WTC11 (cell line): ENCODE results near the gene XIRP2. TPM values are rescaled to one million over a fixed set of nuclear protein-coding genes. Genes with fewer than 3 reads are reported as not detected.

Experiments
- ATAC-seq: fragments of 200-7000 bp; cut with Tn5 transposase; 2 replicates; pipeline ENCODE4 v1.10.0; 2021; ENCODE audit warnings: mild to moderate bottlenecking, moderate library complexity
- CTCF ChIA-PET: fragments of 300-600 bp; sonication (Branson Sonifier 250); formaldehyde crosslinking; loops from one replicate; lab custom pipeline; 2021; ENCODE audit warnings: antibody characterized with exemption; lab: Charles Lee
- POLR2A ChIA-PET: fragments of 350-600 bp; sonication (Branson Sonifier 250); formaldehyde crosslinking; loops from one replicate; lab custom pipeline; 2021; ENCODE audit warnings: antibody characterized with exemption; lab: Charles Lee
- DNase-seq: peaks from one replicate; pipeline ENCODE4 v3.0.0; 2021; ENCODE audit warnings: low spot score
- H3K27ac Mint-ChIP-seq: 2 replicates; pipeline ENCODE4 v1.8.0; 2021; ENCODE audit warnings: mixed read lengths
- H3K27me3 Mint-ChIP-seq: 2 replicates; pipeline ENCODE4 v1.8.0; 2021; ENCODE audit warnings: low read depth, mild to moderate bottlenecking, moderate library complexity, mixed read lengths
- H3K36me3 Mint-ChIP-seq: 2 replicates; pipeline ENCODE4 v1.8.0; 2021; ENCODE audit warnings: mixed read lengths
- H3K4me1 Mint-ChIP-seq: 2 replicates; pipeline ENCODE4 v1.8.0; 2022; ENCODE audit warnings: mixed read lengths
- H3K4me3 Mint-ChIP-seq: 2 replicates; pipeline ENCODE4 v1.8.0; 2021; ENCODE audit warnings: mild to moderate bottlenecking, moderate library complexity, mixed read lengths
- H3K9me3 Mint-ChIP-seq: 2 replicates; pipeline ENCODE4 v1.8.0; 2021; ENCODE audit warnings: mixed read lengths
- AFF4 ChIP-seq: sonication (generic); formaldehyde crosslinking; IDR thresholded peaks from 2 replicates; pipeline ENCODE4 v1.8.1; 2023; ENCODE audit warnings: mild to moderate bottlenecking, missing genetic modification reagents, borderline replicate concordance
- ATF1 ChIP-seq: sonication (generic); formaldehyde crosslinking; IDR thresholded peaks from 2 replicates; pipeline ENCODE4 v1.8.1; 2023; ENCODE audit warnings: mild to moderate bottlenecking, moderate library complexity, missing genetic modification reagents
- CTCF ChIP-seq: fragments of 200-600 bp; IDR thresholded peaks from 2 replicates; pipeline ENCODE4 v1.8.0; 2022; ENCODE audit warnings: antibody characterized with exemption
- E2F5 ChIP-seq: sonication (generic); formaldehyde crosslinking; IDR thresholded peaks from 2 replicates; pipeline ENCODE4 v1.8.1; 2022; ENCODE audit warnings: mild to moderate bottlenecking, moderate library complexity, missing genetic modification reagents
- FOXP4 ChIP-seq: sonication (generic); formaldehyde crosslinking; IDR thresholded peaks from 2 replicates; pipeline ENCODE4 v1.8.0; 2022; ENCODE audit warnings: mild to moderate bottlenecking, missing genetic modification reagents
- GABPB1 ChIP-seq: sonication (generic); formaldehyde crosslinking; IDR thresholded peaks from 2 replicates; pipeline ENCODE4 v1.8.1; 2023; ENCODE audit warnings: mild to moderate bottlenecking, missing genetic modification reagents
- HMGXB4 ChIP-seq: sonication (generic); formaldehyde crosslinking; IDR thresholded peaks from 2 replicates; pipeline ENCODE4 v1.8.1; 2023; ENCODE audit warnings: mild to moderate bottlenecking, moderate library complexity, missing genetic modification reagents
- JUN ChIP-seq: sonication (generic); formaldehyde crosslinking; IDR thresholded peaks from 2 replicates; pipeline ENCODE4 v1.8.0; 2023; ENCODE audit warnings: mild to moderate bottlenecking, missing genetic modification reagents
- MAX ChIP-seq: sonication (generic); formaldehyde crosslinking; IDR thresholded peaks from 2 replicates; pipeline ENCODE4 v1.8.0; 2022; ENCODE audit warnings: mild to moderate bottlenecking, missing genetic modification reagents
- MYBL2 ChIP-seq: sonication (generic); formaldehyde crosslinking; IDR thresholded peaks from 2 replicates; pipeline ENCODE4 v1.8.1; 2023; ENCODE audit warnings: mild to moderate bottlenecking, moderate library complexity, missing genetic modification reagents
- NR3C1 ChIP-seq: sonication (generic); formaldehyde crosslinking; conservative IDR thresholded peaks from 2 replicates; pipeline ENCODE4 v1.8.1; 2023; ENCODE audit warnings: low read depth, mild to moderate bottlenecking, missing genetic modification reagents
- SOX15 ChIP-seq: fragments of 250-450 bp; sonication (Bioruptor Pico); IDR thresholded peaks from 2 replicates; pipeline ENCODE4 v1.9.0; 2021; ENCODE audit warnings: mild to moderate bottlenecking
- USF1 ChIP-seq: sonication (generic); formaldehyde crosslinking; IDR thresholded peaks from 2 replicates; pipeline ENCODE4 v1.8.0; 2022; ENCODE audit warnings: mild to moderate bottlenecking, missing genetic modification reagents
- ZNF138 ChIP-seq: sonication (generic); formaldehyde crosslinking; conservative IDR thresholded peaks from 2 replicates; pipeline ENCODE4 v1.8.1; 2022; ENCODE audit warnings: mild to moderate bottlenecking, moderate library complexity, missing genetic modification reagents
- ZNF263 ChIP-seq: sonication (generic); formaldehyde crosslinking; IDR thresholded peaks from 2 replicates; pipeline ENCODE4 v1.8.1; 2022; ENCODE audit warnings: low read depth, mild to moderate bottlenecking, moderate library complexity, missing genetic modification reagents
- ZNF423 ChIP-seq: fragments of 250-450 bp; sonication (Bioruptor Pico); IDR thresholded peaks from 2 replicates; pipeline ENCODE4 v2.1.2; 2022; ENCODE audit warnings: mild to moderate bottlenecking, moderate library complexity
- total RNA-seq: library from RNA; stranded (reverse); gene quantifications from 3 replicates; pipeline ENCODE4 v1.2.3, GENCODE V29; 2021

Gene XIRP2
- total RNA-seq, 1 experiment from 2014 or later, result 0.87 TPM

GRCh38 chr2:167013227-167013626, 124.9 kb downstream of the XIRP2 start:
- TF ChIP-seq MYBL2 (CRISPR knock-in tag) (no peak), HMGXB4 (CRISPR knock-in tag) (no peak), USF1 (no peak), ZNF263 (CRISPR knock-in tag) (no peak), SOX15 (no peak), FOXP4 (CRISPR knock-in tag) (no peak), JUN (CRISPR knock-in tag) (no peak), GABPB1 (CRISPR knock-in tag) (no peak), NR3C1 (no peak)
- H3K4me1 Mint-ChIP-seq, result no peaks in the 10 kb centered on the region
- ChIA-PET CTCF (no interaction called here), POLR2A (no interaction called here)
- H3K27me3 Mint-ChIP-seq, result no peaks in the 10 kb centered on the region
- H3K4me3 Mint-ChIP-seq, result no peak overlapping the region
- H3K36me3 Mint-ChIP-seq, result no peaks in the 10 kb centered on the region
- ATAC-seq (no peak), DNase-seq (no peak)
- H3K9me3 Mint-ChIP-seq, result peaks cover 7% of the 10 kb centered on the region; the same call in 1 of the 2 replicates
- no peak overlapping the region for H3K27ac Mint-ChIP-seq

- no peak overlapping the region for H3K4me3 Mint-ChIP-seq
- no peaks in the 10 kb centered on the region for H3K27me3 Mint-ChIP-seq
These were observed 127.5 kb downstream of the XIRP2 start for GRCh38 chr2:167015806-167016205.

More at GRCh38 chr2:167015806-167016205, 127.5 kb downstream of the XIRP2 start:
- no peak overlapping the region for H3K27ac Mint-ChIP-seq
- CTCF ChIA-PET, result no interaction called here
- POLR2A ChIA-PET, result no interaction called here
- H3K36me3 Mint-ChIP-seq, result no peaks in the 10 kb centered on the region
- H3K4me1 Mint-ChIP-seq, result no peaks in the 10 kb centered on the region
- ATAC-seq, result no peak
- H3K9me3 Mint-ChIP-seq, result no peaks in the 10 kb centered on the region
- no peak for TF ChIP-seq MAX (CRISPR knock-in tag)
- TF ChIP-seq CTCF, result no peak
- TF ChIP-seq USF1, result no peak
- no peak for TF ChIP-seq E2F5
- TF ChIP-seq ATF1 (CRISPR knock-in tag), result no peak
- no peak for TF ChIP-seq AFF4 (CRISPR knock-in tag)
- no peak for TF ChIP-seq ZNF423 (CRISPR knock-in tag)
- no peak for TF ChIP-seq ZNF138 (CRISPR knock-in tag)
- TF ChIP-seq, all 79 proteins: peak for 0
- no peak for DNase-seq
